Panc1 (cell line): Measurements from ENCODE around the gene TCF7. TPM values are rescaled to one million over a fixed set of nuclear protein-coding genes. Genes with fewer than 3 reads are reported as not detected.

ENCODE experiments used
- ATAC-seq: fragments of 200-7000 bp; cut with Tn5 transposase; 2 replicates; pipeline ENCODE4 v1.9.1; 2020; ENCODE audit warnings: mild to moderate bottlenecking, moderate library complexity
- BruUV-seq: library from RNA; stranded (reverse); fragments of 400-500 nt; replicated peaks from 2 replicates; lab custom pipeline; 2021; lab: Mats Ljungman, UMichigan
- CTCF ChIA-PET: fragments of 300-600 bp; sonication (Branson Sonifier 250); formaldehyde crosslinking; loops from one replicate; lab custom pipeline; 2022; ENCODE audit warnings: antibody characterized with exemption; lab: Charles Lee
- POLR2A ChIA-PET: fragments of 300-600 bp; sonication (Branson Sonifier 250); formaldehyde crosslinking; loops from one replicate; lab custom pipeline; 2022; ENCODE audit warnings: antibody characterized with exemption; lab: Charles Lee
- DNase-seq: peaks from one replicate; pipeline ENCODE4 v3.0.0-alpha.2; 2010; ENCODE audit warnings: low read depth, low spot score
- H3K27ac ChIP-seq: 2 replicates; pipeline ENCODE4 v1.5.1; 2011; ENCODE audit warnings: mild to moderate bottlenecking, low read length, inconsistent platforms
- H3K27me3 ChIP-seq: fragments of 200-500 bp; sonication (Bioruptor generic); 2 replicates; pipeline ENCODE4 v1.6.0; 2014; ENCODE audit warnings: low read length, inconsistent platforms; ENCODE audit not compliant: control insufficient read depth, insufficient read depth
- H3K36me3 ChIP-seq: fragments of 200-500 bp; sonication (Bioruptor generic); 2 replicates; pipeline ENCODE4 v1.5.1; 2014; ENCODE audit warnings: inconsistent platforms, mild to moderate bottlenecking, low read length, moderate library complexity; ENCODE audit not compliant: control insufficient read depth, insufficient read depth
- H3K4me1 ChIP-seq: 2 replicates; pipeline ENCODE4 v1.5.1; 2011; ENCODE audit warnings: inconsistent platforms, mild to moderate bottlenecking, low read length, moderate library complexity; ENCODE audit not compliant: control insufficient read depth, insufficient read depth
- H3K4me3 ChIP-seq, 2 experiments: 2 replicates each; pipeline ENCODE4 v1.5.1; 2011 to 2012; ENCODE audit warnings: low read depth in 2 of 2, low read length in 2 of 2, mild to moderate bottlenecking in 2 of 2, inconsistent platforms in 1 of 2, moderate library complexity in 1 of 2
- H3K9me3 ChIP-seq: fragments of 200-500 bp; sonication (Bioruptor generic); 2 replicates; pipeline ENCODE4 v1.5.1; 2014; ENCODE audit warnings: low read depth, mild to moderate bottlenecking, inconsistent platforms, low read length, moderate library complexity; ENCODE audit not compliant: control insufficient read depth, insufficient read depth
- CTCF ChIP-seq: fragments of 450-650 bp; IDR thresholded peaks from 2 replicates; pipeline ENCODE4 v1.5.1; 2017; ENCODE audit warnings: mild to moderate bottlenecking
- POLR2AphosphoS5 ChIP-seq: IDR thresholded peaks from 2 replicates; pipeline ENCODE4 v1.6.1; 2012; ENCODE audit warnings: mild to moderate bottlenecking, low read depth, low read length, moderate library complexity
- REST ChIP-seq, 2 experiments: IDR thresholded peaks; 2 replicates each; pipeline ENCODE4 v1.6.1; 2011 to 2012; ENCODE audit warnings: low read depth in 2 of 2, control low read depth in 1 of 2, low read length in 1 of 2, mild to moderate bottlenecking in 1 of 2, moderate library complexity in 1 of 2; ENCODE audit not compliant: insufficient read depth in 1 of 2
- SIN3A ChIP-seq: IDR thresholded peaks from 2 replicates; pipeline ENCODE4 v1.6.1; 2012; ENCODE audit warnings: low read depth, mild to moderate bottlenecking, low read length, moderate library complexity, borderline replicate concordance; ENCODE audit not compliant: insufficient read depth
- TCF7L2 ChIP-seq: IDR thresholded peaks from 2 replicates; pipeline ENCODE4 v1.6.1; 2011; ENCODE audit warnings: mild to moderate bottlenecking, low read depth, low read length, inconsistent platforms
- in situ Hi-C: cut with HindIII; loops from 2 replicates; pipeline ENCODE4 v1.10.0; 2016; ENCODE audit warnings: low sequenced_read_pairs, low pct_unique_long_range_greater_than_20kb
- intact Hi-C: fragments of 100-400 bp; cut with micrococcal nuclease; formaldehyde crosslinking; loops from one replicate; pipeline ENCODE4 v1.10.0; 2022; ENCODE audit not compliant: unreplicated experiment
- total RNA-seq: library from RNA; stranded (reverse); gene quantifications from one replicate; pipeline ENCODE4 v1.2.1, GENCODE V29; 2021; ENCODE audit not compliant: unreplicated experiment

The TCF7 gene
- total RNA-seq, 1 experiment from 2014 or later = 24.0 TPM

- TF ChIP-seq POLR2AphosphoS5 = no peak
- TF ChIP-seq REST (IDR thresholded peaks at IDR 0.05; ENCODE audit: insufficient read depth in 1 of 2, low read depth in 2 of 2, low read length in 1 of 2) = no peak
- TF ChIP-seq TCF7L2 = no peak
- no peak for TF ChIP-seq CTCF
- TF ChIP-seq SIN3A = no peak
- DNase-seq (no peak), ATAC-seq (no peak)
- no peaks in the 10 kb centered on the region for H3K9me3 ChIP-seq
- H3K27me3 ChIP-seq = no peaks in the 10 kb centered on the region
- H3K4me1 ChIP-seq = no peaks in the 10 kb centered on the region
- no TSS peak for BruUV-seq
- no peak overlapping the region for H3K27ac ChIP-seq
- in situ Hi-C loops = no loop called here
- ChIA-PET CTCF (no interaction called here), POLR2A (no interaction called here)
- no peak overlapping the region for H3K4me3 ChIP-seq
- no peaks in the 10 kb centered on the region for H3K36me3 ChIP-seq
- intact Hi-C loops = no loop called here
Measured at GRCh38 chr5:134079748-134080581, 34.5 kb upstream of the TCF7 start.

- ChIA-PET POLR2A (interaction anchor here (0.6 to 0.7 kb wide), 2 partner anchors 19 to 977 kb away, joined by 7 to 12 read pairs; no protein-coding TSS in a partner anchor), CTCF (no interaction called here)
- Histone ChIP-seq H3K4me1 (no peaks in the 10 kb centered on the region), H3K4me3 (no peak overlapping the region), H3K9me3 (no peaks in the 10 kb centered on the region), H3K27ac (no peak overlapping the region), H3K36me3 (no peaks in the 10 kb centered on the region), H3K27me3 (no peaks in the 10 kb centered on the region)
- DNase-seq (no peak), ATAC-seq (no peak)
- BruUV-seq = no TSS peak
- in situ Hi-C loops (no loop called here), intact Hi-C loops (no loop called here)
- no peak for TF ChIP-seq CTCF
- TF ChIP-seq REST (IDR thresholded peaks at IDR 0.05; ENCODE audit: insufficient read depth in 1 of 2, low read depth in 2 of 2, low read length in 1 of 2) = no peak
- no peak for TF ChIP-seq SIN3A
- TF ChIP-seq TCF7L2 = no peak
- TF ChIP-seq POLR2AphosphoS5 = no peak
Measured at GRCh38 chr5:134082264-134082992, 32.1 kb upstream of the TCF7 start.
